HepG2 (cell line): Measurements from ENCODE around the gene HK2. TPM values are rescaled to one million over a fixed set of nuclear protein-coding genes. Genes with fewer than 3 reads are reported as not detected.

Source experiments
- BCL6 ChIP-seq: IDR thresholded peaks from 2 replicates; pipeline ENCODE4 v1.6.1; 2016; ENCODE audit warnings: missing genetic modification reagents, missing compliant biosample characterization
- DRAP1 ChIP-seq: IDR thresholded peaks from 2 replicates; pipeline ENCODE4 v1.6.1; 2016; ENCODE audit warnings: missing genetic modification reagents, missing compliant biosample characterization
- EHMT2 ChIP-seq: fragments of 200-600 bp; sonication (generic); IDR thresholded peaks from 2 replicates; pipeline ENCODE4 v1.7.0; 2017; ENCODE audit warnings: antibody characterized with exemption, low read depth, low read length, borderline replicate concordance
- HMGXB4 ChIP-seq, 2 experiments: sonication (generic) in 1 of 2; formaldehyde crosslinking in 1 of 2; IDR thresholded peaks; 2 replicates each; pipeline versions ENCODE4 v1.4.0 to v1.6.1; 2018 to 2020; ENCODE audit warnings: missing genetic modification reagents in 2 of 2, borderline replicate concordance in 1 of 2, low read depth in 1 of 2, mild to moderate bottlenecking in 1 of 2, missing biosample characterization in 1 of 2
- KLF16 ChIP-seq, 2 experiments: sonication (generic) in 1 of 2; formaldehyde crosslinking in 1 of 2; IDR thresholded peaks; 2 replicates each; pipeline versions ENCODE4 v1.6.1 to v1.8.0; 2016 to 2023; ENCODE audit warnings: missing genetic modification reagents in 2 of 2, missing compliant biosample characterization in 1 of 2
- NR3C1 ChIP-seq: sonication (generic); formaldehyde crosslinking; IDR thresholded peaks from 2 replicates; pipeline ENCODE4 v1.4.0; 2020; ENCODE audit warnings: missing genetic modification reagents
- PAWR ChIP-seq: sonication (generic); formaldehyde crosslinking; IDR thresholded peaks from 2 replicates; pipeline ENCODE4 v1.4.0; 2020; ENCODE audit warnings: missing genetic modification reagents, mild to moderate bottlenecking, borderline replicate concordance
- REST ChIP-seq, 2 experiments: IDR thresholded peaks; 2 replicates each; pipeline ENCODE4 v1.6.1; 2011 to 2012; ENCODE audit warnings: low read length in 2 of 2, borderline replicate concordance in 1 of 2, low read depth in 1 of 2, mild to moderate bottlenecking in 1 of 2, moderate library complexity in 1 of 2
- TBP ChIP-seq: sonication (generic); formaldehyde crosslinking; IDR thresholded peaks from 2 replicates; pipeline ENCODE4 v1.5.0; 2020; ENCODE audit warnings: missing genetic modification reagents
- TIGD3 ChIP-seq: sonication (generic); formaldehyde crosslinking; IDR thresholded peaks from 2 replicates; pipeline ENCODE4 v1.5.1; 2020; ENCODE audit warnings: mild to moderate bottlenecking, missing genetic modification reagents, borderline replicate concordance
- ZNF101 ChIP-seq: sonication (generic); formaldehyde crosslinking; IDR thresholded peaks from 2 replicates; pipeline ENCODE4 v1.4.0; 2020; ENCODE audit warnings: mild to moderate bottlenecking, low read depth, missing genetic modification reagents, borderline replicate concordance
- ZNF567 ChIP-seq: sonication (generic); formaldehyde crosslinking; IDR thresholded peaks from 2 replicates; pipeline ENCODE4 v1.8.1; 2023; ENCODE audit warnings: mild to moderate bottlenecking, missing genetic modification reagents, borderline replicate concordance
- polyA plus RNA-seq, 8 experiments: library from polyadenylated mRNA; depleted of rRNA in 3 of 8; stranded (reverse) in 7 of 8; unstranded in 1 of 8; fragments of >200 nt; fragmentation: Illumina TruSeq in 4 of 8; extraction: Trizol in 4 of 8; gene quantifications; 2 replicates each; pipeline versions ENCODE4 v1.2.1 to v1.2.3, GENCODE V29; 2011 to 2016; ENCODE audit warnings: low read depth in 4 of 8, missing spikeins in 1 of 8, mixed read lengths in 1 of 8; ENCODE audit not compliant: insufficient read depth in 1 of 8
- total RNA-seq, 5 experiments: library from RNA; depleted of rRNA; stranded (reverse); fragments of >200 nt; fragmentation: Illumina TruSeq; extraction: Trizol; gene quantifications; 2 replicates each; pipeline ENCODE4 v1.2.3, GENCODE V29; 2016; ENCODE audit warnings: low read depth in 1 of 5
- TF ChIP-seq, protein P1 (sequence below), 2 experiments: sonication (generic) in 1 of 2; formaldehyde crosslinking in 1 of 2; IDR thresholded peaks; 2 replicates each; pipeline versions ENCODE4 v1.5.1 to v1.6.1; 2011 to 2020; ENCODE audit warnings: borderline replicate concordance in 1 of 2, low read depth in 1 of 2, low read length in 1 of 2, mild to moderate bottlenecking in 1 of 2, missing genetic modification reagents in 1 of 2, moderate library complexity in 1 of 2
- TF ChIP-seq, protein P2 (sequence below): sonication (generic); formaldehyde crosslinking; conservative IDR thresholded peaks from 2 replicates; pipeline ENCODE4 v1.4.0; 2020; ENCODE audit warnings: missing genetic modification reagents

HK2 gene
- total and polyA plus RNA-seq, 2 of the 13 experiments (the other 11 are each of a cell fraction or from before 2014, with no cell fraction given): 13.2 to 101 TPM

- no peak for TF ChIP-seq TBP
- no peak for TF ChIP-seq TIGD3 (CRISPR knock-in tag)
- TF ChIP-seq, protein P1, sequence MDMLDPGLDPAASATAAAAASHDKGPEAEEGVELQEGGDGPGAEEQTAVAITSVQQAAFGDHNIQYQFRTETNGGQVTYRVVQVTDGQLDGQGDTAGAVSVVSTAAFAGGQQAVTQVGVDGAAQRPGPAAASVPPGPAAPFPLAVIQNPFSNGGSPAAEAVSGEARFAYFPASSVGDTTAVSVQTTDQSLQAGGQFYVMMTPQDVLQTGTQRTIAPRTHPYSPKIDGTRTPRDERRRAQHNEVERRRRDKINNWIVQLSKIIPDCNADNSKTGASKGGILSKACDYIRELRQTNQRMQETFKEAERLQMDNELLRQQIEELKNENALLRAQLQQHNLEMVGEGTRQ (IDR thresholded peaks at IDR 0.05; ENCODE audit: low read depth, low read length): 0 out of 2 replicates have a peak, but pooled peaks have one; percentile 20
- TF ChIP-seq, protein P1 (CRISPR knock-in tag; IDR thresholded peaks at IDR 0.05; ENCODE audit: borderline replicate concordance): peak; percentile 64; the same call in 1 of the 2 replicates
- TF ChIP-seq PAWR (CRISPR knock-in tag): no peak
- no peak for TF ChIP-seq ZNF567
- no peak for TF ChIP-seq KLF16 (CRISPR knock-in tag; IDR thresholded peaks at IDR 0.05)
- TF ChIP-seq BCL6 (CRISPR knock-in tag): peak; percentile 37; the same call in 1 of the 2 replicates
- no peak for TF ChIP-seq ZNF101 (CRISPR knock-in tag)
- TF ChIP-seq EHMT2: peak; percentile 51; the same call in 1 of the 2 replicates
- no peak for TF ChIP-seq DRAP1 (CRISPR knock-in tag)
- TF ChIP-seq, protein P2, sequence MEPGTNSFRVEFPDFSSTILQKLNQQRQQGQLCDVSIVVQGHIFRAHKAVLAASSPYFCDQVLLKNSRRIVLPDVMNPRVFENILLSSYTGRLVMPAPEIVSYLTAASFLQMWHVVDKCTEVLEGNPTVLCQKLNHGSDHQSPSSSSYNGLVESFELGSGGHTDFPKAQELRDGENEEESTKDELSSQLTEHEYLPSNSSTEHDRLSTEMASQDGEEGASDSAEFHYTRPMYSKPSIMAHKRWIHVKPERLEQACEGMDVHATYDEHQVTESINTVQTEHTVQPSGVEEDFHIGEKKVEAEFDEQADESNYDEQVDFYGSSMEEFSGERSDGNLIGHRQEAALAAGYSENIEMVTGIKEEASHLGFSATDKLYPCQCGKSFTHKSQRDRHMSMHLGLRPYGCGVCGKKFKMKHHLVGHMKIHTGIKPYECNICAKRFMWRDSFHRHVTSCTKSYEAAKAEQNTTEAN (CRISPR knock-in tag): no peak
- TF ChIP-seq NR3C1 (CRISPR knock-in tag): no peak
- TF ChIP-seq HMGXB4 (CRISPR knock-in tag; IDR thresholded peaks at IDR 0.05; ENCODE audit: borderline replicate concordance in 1 of 2, low read depth in 1 of 2): no peak
- TF ChIP-seq REST (IDR thresholded peaks at IDR 0.05; ENCODE audit: borderline replicate concordance in 1 of 2, low read depth in 1 of 2, low read length in 2 of 2): no peak
Measured at GRCh38 chr2:74821177-74822126, 12.5 kb upstream of the HK2 start (continued).
